Measurements from ENCODE around the gene SOHLH2.

DNA sequence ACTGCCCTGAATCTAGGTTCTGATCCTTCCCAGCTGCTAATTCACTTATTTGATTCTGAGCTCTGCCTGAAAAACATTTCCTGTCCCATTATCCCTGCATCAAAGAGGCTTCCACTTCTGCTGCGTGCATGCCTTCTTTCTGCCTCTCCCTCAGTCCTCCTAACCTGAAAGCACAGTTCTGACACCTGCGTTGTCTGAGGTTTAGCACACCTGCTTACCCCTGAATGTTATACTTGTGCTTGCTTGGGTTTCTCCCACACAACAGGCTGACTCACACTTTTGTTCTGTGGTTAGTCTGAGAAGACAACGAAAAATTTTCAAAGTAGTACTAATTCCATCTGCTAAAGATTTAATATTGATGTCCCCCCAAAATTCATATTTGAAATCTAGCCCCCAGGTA, 3.1 kb upstream of the SOHLH2 start:
- TF ChIP-seq, protein P1, sequence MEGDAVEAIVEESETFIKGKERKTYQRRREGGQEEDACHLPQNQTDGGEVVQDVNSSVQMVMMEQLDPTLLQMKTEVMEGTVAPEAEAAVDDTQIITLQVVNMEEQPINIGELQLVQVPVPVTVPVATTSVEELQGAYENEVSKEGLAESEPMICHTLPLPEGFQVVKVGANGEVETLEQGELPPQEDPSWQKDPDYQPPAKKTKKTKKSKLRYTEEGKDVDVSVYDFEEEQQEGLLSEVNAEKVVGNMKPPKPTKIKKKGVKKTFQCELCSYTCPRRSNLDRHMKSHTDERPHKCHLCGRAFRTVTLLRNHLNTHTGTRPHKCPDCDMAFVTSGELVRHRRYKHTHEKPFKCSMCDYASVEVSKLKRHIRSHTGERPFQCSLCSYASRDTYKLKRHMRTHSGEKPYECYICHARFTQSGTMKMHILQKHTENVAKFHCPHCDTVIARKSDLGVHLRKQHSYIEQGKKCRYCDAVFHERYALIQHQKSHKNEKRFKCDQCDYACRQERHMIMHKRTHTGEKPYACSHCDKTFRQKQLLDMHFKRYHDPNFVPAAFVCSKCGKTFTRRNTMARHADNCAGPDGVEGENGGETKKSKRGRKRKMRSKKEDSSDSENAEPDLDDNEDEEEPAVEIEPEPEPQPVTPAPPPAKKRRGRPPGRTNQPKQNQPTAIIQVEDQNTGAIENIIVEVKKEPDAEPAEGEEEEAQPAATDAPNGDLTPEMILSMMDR (conservative IDR thresholded peaks at IDR 0.05), result no peak
- no peak for TF ChIP-seq ZFX (IDR thresholded peaks at IDR 0.05)
